GM23338 (cell line): Measurements from ENCODE around the gene NAT14. TPM values are rescaled to one million over a fixed set of nuclear protein-coding genes. Genes with fewer than 3 reads are reported as not detected.

ENCODE experiments used
- ATAC-seq: fragments of 200-7000 bp; cut with Tn5 transposase; 3 replicates; pipeline ENCODE4 v1.9.1; 2020
- DNase-seq: peaks from one replicate; pipeline ENCODE4 v3.0.0-alpha.2; 2015; ENCODE audit warnings: low spot score
- H2AFZ ChIP-seq: fragments of 200-600 bp; sonication (generic); 2 replicates; pipeline ENCODE4 v1.8.0; 2016; ENCODE audit warnings: antibody characterized with exemption, mild to moderate bottlenecking, moderate library complexity
- H3F3A ChIP-seq: fragments of 200-600 bp; sonication (generic); replicated peaks from 2 replicates; pipeline ENCODE4 v1.8.0; 2017; ENCODE audit warnings: antibody characterized with exemption, mixed run types, low read depth
- H3K27ac ChIP-seq: fragments of 200-600 bp; sonication (generic); 2 replicates; pipeline ENCODE4 v1.6.1; 2016; ENCODE audit warnings: low read depth
- H3K27me3 ChIP-seq: fragments of 200-600 bp; sonication (generic); 2 replicates; pipeline ENCODE4 v1.8.0; 2016; ENCODE audit warnings: mild to moderate bottlenecking, mixed run types, moderate library complexity; ENCODE audit not compliant: insufficient read depth
- H3K36me3 ChIP-seq: fragments of 200-600 bp; sonication (generic); 2 replicates; pipeline ENCODE4 v1.8.0; 2016; ENCODE audit warnings: mild to moderate bottlenecking; ENCODE audit not compliant: insufficient read depth
- H3K4me1 ChIP-seq: fragments of 200-600 bp; sonication (generic); 2 replicates; pipeline ENCODE4 v1.8.0; 2016; ENCODE audit warnings: mild to moderate bottlenecking, moderate library complexity; ENCODE audit not compliant: insufficient read depth
- H3K4me2 ChIP-seq: fragments of 200-600 bp; sonication (generic); 2 replicates; pipeline ENCODE4 v1.7.1; 2017; ENCODE audit warnings: mixed run types
- H3K4me3 ChIP-seq: fragments of 200-600 bp; sonication (generic); 2 replicates; pipeline ENCODE4 v1.6.1; 2016; ENCODE audit warnings: mixed run types
- H3K79me2 ChIP-seq: fragments of 200-600 bp; sonication (generic); replicated peaks from 2 replicates; pipeline ENCODE4 v1.8.0; 2017; ENCODE audit warnings: mild to moderate bottlenecking; ENCODE audit not compliant: insufficient read depth
- H3K9me2 ChIP-seq: fragments of 200-600 bp; sonication (generic); 2 replicates; pipeline ENCODE4 v1.8.0; 2017; ENCODE audit not compliant: insufficient read depth
- H4K20me1 ChIP-seq: fragments of 200-600 bp; sonication (generic); replicated peaks from 2 replicates; pipeline ENCODE4 v1.8.0; 2017; ENCODE audit warnings: mild to moderate bottlenecking; ENCODE audit not compliant: insufficient read depth
- H3K27ac Mint-ChIP-seq: 2 replicates; pipeline ENCODE4 v1.8.0; 2020; ENCODE audit warnings: inconsistent platforms, mild to moderate bottlenecking, moderate library complexity, mixed read lengths
- H3K27me3 Mint-ChIP-seq: 3 replicates; pipeline ENCODE4 v1.8.0; 2022; ENCODE audit warnings: low read depth, mild to moderate bottlenecking, moderate library complexity, mixed read lengths, inconsistent platforms; ENCODE audit not compliant: insufficient read depth, poor library complexity
- H3K36me3 Mint-ChIP-seq: 3 replicates; pipeline ENCODE4 v1.8.0; 2021; ENCODE audit warnings: low read depth, mild to moderate bottlenecking, inconsistent platforms, moderate library complexity, mixed read lengths
- H3K4me1 Mint-ChIP-seq: 3 replicates; pipeline ENCODE4 v1.8.0; 2020; ENCODE audit warnings: mild to moderate bottlenecking, inconsistent platforms, mixed read lengths
- H3K4me3 Mint-ChIP-seq: 3 replicates; pipeline ENCODE4 v1.8.0; 2021; ENCODE audit warnings: moderate library complexity, mild to moderate bottlenecking, inconsistent platforms, mixed read lengths
- H3K9me3 Mint-ChIP-seq: 3 replicates; pipeline ENCODE4 v1.8.0; 2020; ENCODE audit warnings: moderate library complexity, mild to moderate bottlenecking, inconsistent platforms, mixed read lengths
- CREB1 ChIP-seq: fragments of 250-450 bp; sonication (Bioruptor Pico); IDR thresholded peaks from 2 replicates; pipeline ENCODE4 v1.5.0; 2020; ENCODE audit warnings: low read depth, mild to moderate bottlenecking, moderate library complexity
- CTCF ChIP-seq, 2 experiments: fragments of 200-600 bp in 1 of 2; sonication (generic) in 1 of 2; conservative IDR thresholded peaks; 2 replicates each; pipeline versions ENCODE4 v1.5.1 to v1.6.1; 2016 to 2017; ENCODE audit warnings: antibody characterized with exemption in 2 of 2, low read depth in 2 of 2, mild to moderate bottlenecking in 2 of 2, moderate library complexity in 1 of 2
- ETS1 ChIP-seq: IDR thresholded peaks from 2 replicates; pipeline ENCODE4 v1.6.1; 2016; ENCODE audit warnings: antibody characterized with exemption
- EZH2 ChIP-seq: fragments of 200-600 bp; sonication (generic); IDR thresholded peaks from one replicate; pipeline ENCODE4 v1.8.0; 2017; ENCODE audit warnings: antibody characterized with exemption, mild to moderate bottlenecking, low read depth; ENCODE audit not compliant: unreplicated experiment
- JUNB ChIP-seq: IDR thresholded peaks from one replicate; pipeline ENCODE4 v1.6.1; 2016; ENCODE audit warnings: antibody characterized with exemption; ENCODE audit not compliant: unreplicated experiment
- POLR2AphosphoS5 ChIP-seq: IDR thresholded peaks from 2 replicates; pipeline ENCODE4 v1.6.1; 2016; ENCODE audit warnings: antibody characterized with exemption, low read depth
- STAT1 ChIP-seq: IDR thresholded peaks from one replicate; pipeline ENCODE4 v1.6.1; 2016; ENCODE audit warnings: antibody characterized with exemption; ENCODE audit not compliant: unreplicated experiment
- ZNF114 ChIP-seq: fragments of 250-450 bp; sonication (Bioruptor Pico); IDR thresholded peaks from 2 replicates; pipeline ENCODE4 v1.5.0; 2020; ENCODE audit warnings: mild to moderate bottlenecking, moderate library complexity
- ZNF462 ChIP-seq: fragments of 250-450 bp; sonication (Bioruptor Pico); IDR thresholded peaks from 2 replicates; pipeline ENCODE4 v1.5.0; 2020; ENCODE audit warnings: mild to moderate bottlenecking, moderate library complexity
- polyA plus RNA-seq: library from polyadenylated mRNA; unstranded; fragments of >200 nt; fragmentation: Nextera tagmentation; extraction: Ambion mirVana; gene quantifications from 2 replicates; pipeline ENCODE4 v1.2.1, GENCODE V29; 2016
- total RNA-seq: library from RNA; depleted of rRNA; stranded (reverse); fragments of >200 nt; shearing (Covaris generic); gene quantifications from 2 replicates; pipeline ENCODE4 v1.2.3, GENCODE V29; 2014
- TF ChIP-seq, protein P1 (sequence below): IDR thresholded peaks from one replicate; pipeline ENCODE4 v1.6.1; 2018; ENCODE audit warnings: antibody characterized with exemption; ENCODE audit not compliant: unreplicated experiment

Gene NAT14
- total and polyA plus RNA-seq, 2 experiments from 2014 or later: 27.8 to 39.6 TPM

- Histone ChIP-seq H3K9me2 (no peaks in the 10 kb centered on the region), H3K4me1 (peaks cover 22% of the 10 kb centered on the region; the same call in 1 of the 2 replicates), H4K20me1 (no peaks in the 10 kb centered on the region), H3K4me3 (peak within 1 kb of the TSS; percentile 55), H3K36me3 (no peaks in the 10 kb centered on the region), H3F3A (peaks cover 15% of the 10 kb centered on the region), H3K79me2 (no peaks in the 10 kb centered on the region), H3K4me2 (peak within 1 kb of the TSS; percentile 80), H3K27me3 (no peaks in the 10 kb centered on the region), H2AFZ (no peak within 1 kb of the TSS), H3K27ac (0 out of 2 replicates have a peak within 1 kb of the TSS, but pooled peaks have one; percentile 66)
- peaks cover 14% of the 10 kb centered on the region for H3K27me3 Mint-ChIP-seq
- H3K4me3 Mint-ChIP-seq: peak within 1 kb of the TSS; percentile 59
- no peaks in the 10 kb centered on the region; the same call in 2 of the 3 replicates for H3K9me3 Mint-ChIP-seq
- no peak within 1 kb of the TSS for H3K27ac Mint-ChIP-seq
- DNase-seq (peak; percentile 60), ATAC-seq (peak; percentile 3; the same call in 2 of the 3 replicates)
- TF ChIP-seq STAT1 (no peak), JUNB (no peak), ETS1 (no peak), CREB1 (CRISPR knock-in tag) (no peak), ZNF462 (CRISPR knock-in tag) (no peak), EZH2 (no peak), ZNF114 (no peak), CTCF (conservative IDR thresholded peaks at IDR 0.05; ENCODE audit: low read depth in 2 of 2) (no peak), POLR2AphosphoS5 (no peak)
- TF ChIP-seq, protein P1, sequence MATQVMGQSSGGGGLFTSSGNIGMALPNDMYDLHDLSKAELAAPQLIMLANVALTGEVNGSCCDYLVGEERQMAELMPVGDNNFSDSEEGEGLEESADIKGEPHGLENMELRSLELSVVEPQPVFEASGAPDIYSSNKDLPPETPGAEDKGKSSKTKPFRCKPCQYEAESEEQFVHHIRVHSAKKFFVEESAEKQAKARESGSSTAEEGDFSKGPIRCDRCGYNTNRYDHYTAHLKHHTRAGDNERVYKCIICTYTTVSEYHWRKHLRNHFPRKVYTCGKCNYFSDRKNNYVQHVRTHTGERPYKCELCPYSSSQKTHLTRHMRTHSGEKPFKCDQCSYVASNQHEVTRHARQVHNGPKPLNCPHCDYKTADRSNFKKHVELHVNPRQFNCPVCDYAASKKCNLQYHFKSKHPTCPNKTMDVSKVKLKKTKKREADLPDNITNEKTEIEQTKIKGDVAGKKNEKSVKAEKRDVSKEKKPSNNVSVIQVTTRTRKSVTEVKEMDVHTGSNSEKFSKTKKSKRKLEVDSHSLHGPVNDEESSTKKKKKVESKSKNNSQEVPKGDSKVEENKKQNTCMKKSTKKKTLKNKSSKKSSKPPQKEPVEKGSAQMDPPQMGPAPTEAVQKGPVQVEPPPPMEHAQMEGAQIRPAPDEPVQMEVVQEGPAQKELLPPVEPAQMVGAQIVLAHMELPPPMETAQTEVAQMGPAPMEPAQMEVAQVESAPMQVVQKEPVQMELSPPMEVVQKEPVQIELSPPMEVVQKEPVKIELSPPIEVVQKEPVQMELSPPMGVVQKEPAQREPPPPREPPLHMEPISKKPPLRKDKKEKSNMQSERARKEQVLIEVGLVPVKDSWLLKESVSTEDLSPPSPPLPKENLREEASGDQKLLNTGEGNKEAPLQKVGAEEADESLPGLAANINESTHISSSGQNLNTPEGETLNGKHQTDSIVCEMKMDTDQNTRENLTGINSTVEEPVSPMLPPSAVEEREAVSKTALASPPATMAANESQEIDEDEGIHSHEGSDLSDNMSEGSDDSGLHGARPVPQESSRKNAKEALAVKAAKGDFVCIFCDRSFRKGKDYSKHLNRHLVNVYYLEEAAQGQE: no peak
- H3K4me1 Mint-ChIP-seq: peaks cover 24% of the 10 kb centered on the region
- H3K36me3 Mint-ChIP-seq: no peaks in the 10 kb centered on the region; the same call in 2 of the 3 replicates
These were observed 3.1 kb downstream of the NAT14 start, which contains the start of gene SSC5D for GRCh38 chr19:55487924-55488687. SSC5D (plus strand) TSS chr19:55488436; CDS start chr19:55488590, 154 bp downstream.
